ENCODE results near the gene CORO2B. TPM values are rescaled to one million over a fixed set of nuclear protein-coding genes. Genes with fewer than 3 reads are reported as not detected.

CORO2B gene
- total and polyA plus RNA-seq, 9 of the 15 experiments (the other 6 are each of a cell fraction or from before 2014, with no cell fraction given): not detected

- no peak for DNase-seq (ENCODE audit: extremely low read depth in 1 of 4, low spot score in 3 of 4)
- no peaks in the 10 kb centered on the region for H3K9me1 ChIP-seq (ENCODE audit: control insufficient read depth, insufficient read depth, low read length)
- POLR2A ChIA-PET: no interaction called here
- no peaks in the 10 kb centered on the region for H3K9me3 ChIP-seq (replicated peaks; ENCODE audit: control insufficient read depth, insufficient read depth, low read depth, low read length)
- no peak for FAIRE-seq
- no peak overlapping the region for H3K4me3 ChIP-seq
- no peak overlapping the region for H3K9ac ChIP-seq (ENCODE audit: insufficient read depth in 1 of 2, low read depth in 2 of 2, low read length in 2 of 2)
- H3K4me1 ChIP-seq (replicated peaks in 1 of 2; ENCODE audit: control insufficient read depth in 2 of 2, insufficient read depth in 2 of 2, low read length in 2 of 2): no peaks in the 10 kb centered on the region; a peak in 1 of 5 replicates
- no TSS peak for BruUV-seq (replicated peaks)
- no peak overlapping the region for H3K27ac ChIP-seq (ENCODE audit: extremely low read depth, low read depth, low read length)
- CTCF ChIA-PET (ENCODE audit: low intra/inter-chr PET ratio): no interaction called here
- H4K20me1 ChIP-seq (replicated peaks; ENCODE audit: control insufficient read depth, insufficient read depth, low read length): peaks cover 6% of the 10 kb centered on the region; the same call in 1 of the 2 replicates
- WGBS (ENCODE audit: insufficient coverage, low coverage, missing lambda C conversion rate): 0% methylated on average over 3 of the region's 4 CpGs
- in situ Hi-C loops (cut with MboI) (no loop called here), intact Hi-C loops (cut with micrococcal nuclease) (no loop called here)
- H3K36me3 ChIP-seq (ENCODE audit: control insufficient read depth, insufficient read depth, low read length): no peaks in the 10 kb centered on the region
- no peak for ATAC-seq
- H3K27me3 ChIP-seq (ENCODE audit: control insufficient read depth in 2 of 2, insufficient read depth in 2 of 2, low read length in 2 of 2): peaks cover 11 to 53% of the 10 kb centered on the region in 2 experiments
- no peak overlapping the region for H2AFZ ChIP-seq (ENCODE audit: low read depth, low read length)
- TF ChIP-seq YBX1 (IDR thresholded peaks at IDR 0.05) (no peak), HNRNPH1 (optimal IDR thresholded peaks at IDR 0.05; ENCODE audit: low read depth, low read length) (no peak), PBX2 (CRISPR knock-in tag; IDR thresholded peaks at IDR 0.05; ENCODE audit: low read depth) (no peak), PBX2 (tag; conservative IDR thresholded peaks at IDR 0.05; ENCODE audit: low read depth) (no peak), ZNF436 (CRISPR knock-in tag; IDR thresholded peaks at IDR 0.05) (no peak), ATF6 (CRISPR knock-in tag; IDR thresholded peaks at IDR 0.05) (no peak), ZKSCAN1 (IDR thresholded peaks at IDR 0.05; ENCODE audit: low read depth, low read length) (no peak), NFE2 (IDR thresholded peaks at IDR 0.05; ENCODE audit: low read depth) (no peak), NUFIP1 (IDR thresholded peaks at IDR 0.05; ENCODE audit: partially characterized antibody) (no peak), CGGBP1 (CRISPR knock-in tag; IDR thresholded peaks at IDR 0.05) (no peak), ZNF134 (CRISPR knock-in tag; conservative IDR thresholded peaks at IDR 0.05) (no peak), FOXJ2 (tag; IDR thresholded peaks at IDR 0.05) (no peak), NCOA1 (IDR thresholded peaks at IDR 0.05; ENCODE audit: low read depth) (no peak), TCF7 (IDR thresholded peaks at IDR 0.05; ENCODE audit: borderline replicate concordance) (no peak), SRSF7 (optimal IDR thresholded peaks at IDR 0.05; ENCODE audit: low read depth, low read length) (no peak), ZZZ3 (IDR thresholded peaks at IDR 0.05) (no peak), HMGN3 (IDR thresholded peaks at IDR 0.05; ENCODE audit: borderline replicate concordance, extremely low read depth, insufficient read length, low read depth, low read length) (no peak), SLC30A9 (CRISPR knock-in tag; IDR thresholded peaks at IDR 0.05) (no peak)
- H3K4me2 ChIP-seq (ENCODE audit: insufficient read depth, low read length): no peak overlapping the region
- H3K79me2 ChIP-seq (ENCODE audit: control insufficient read depth, insufficient read depth, low read length): no peaks in the 10 kb centered on the region
Measured at GRCh38 chr15:68574046-68574445, 4.7 kb upstream of the CORO2B start.

Data from K562 (cell line).